NCI-H2196 treated with DMSO at 0.1 percent for 48 hours (cell line): ENCODE measurements around the gene SLC25A26.
"Not testable (repeated sequence)": the region's sequence is repeated elsewhere in the genome, so short reads cannot be mapped to it uniquely, and the experiment has no call there.

Source experiments
- DNase-seq: peaks from one replicate; lab custom pipeline; 2025; ENCODE audit not compliant: unreplicated experiment; lab: John Stamatoyannopoulos, UW

Gene SLC25A26

DNA sequence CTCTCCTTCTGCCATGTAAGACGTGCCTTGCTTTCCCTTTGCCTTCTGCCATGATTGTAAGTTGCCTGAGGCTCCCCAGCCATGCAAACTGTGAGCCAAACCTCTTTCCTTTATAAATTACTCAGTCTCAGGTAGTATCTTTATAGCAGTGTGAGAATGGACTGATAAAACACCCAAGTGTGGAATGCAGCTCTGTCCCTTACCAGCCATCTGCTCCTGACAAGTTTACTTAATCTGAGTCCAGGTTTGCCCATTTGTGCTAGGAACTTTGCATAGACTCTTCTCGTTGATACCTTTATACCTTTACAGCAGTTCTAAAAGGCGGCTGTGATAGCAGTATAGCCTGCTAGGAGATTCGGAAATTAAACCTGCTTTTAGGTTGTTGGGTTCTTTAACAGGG, 48.1 kb downstream of the SLC25A26 start:
- DNase-seq: no peak

DNA sequence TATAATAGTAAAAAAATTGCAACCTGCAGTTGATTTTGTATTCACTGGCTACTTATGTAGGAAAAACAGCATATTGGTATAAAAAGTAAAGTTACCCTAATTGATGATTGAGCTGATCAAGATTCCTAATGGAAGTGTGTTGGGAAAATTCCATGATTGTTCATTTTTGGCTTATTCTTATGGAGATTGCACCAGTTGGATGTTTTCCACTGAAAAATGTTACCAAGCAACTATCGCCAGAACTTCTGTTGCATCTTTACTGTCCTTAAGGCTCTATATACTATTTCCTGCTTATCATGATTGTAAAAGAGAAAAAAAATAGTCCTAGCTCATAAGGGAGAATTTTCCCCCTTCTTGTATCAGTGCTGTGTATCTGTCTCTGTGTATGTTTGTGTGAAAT, 48.6 kb downstream of the SLC25A26 start:
- DNase-seq: no peak

DNA sequence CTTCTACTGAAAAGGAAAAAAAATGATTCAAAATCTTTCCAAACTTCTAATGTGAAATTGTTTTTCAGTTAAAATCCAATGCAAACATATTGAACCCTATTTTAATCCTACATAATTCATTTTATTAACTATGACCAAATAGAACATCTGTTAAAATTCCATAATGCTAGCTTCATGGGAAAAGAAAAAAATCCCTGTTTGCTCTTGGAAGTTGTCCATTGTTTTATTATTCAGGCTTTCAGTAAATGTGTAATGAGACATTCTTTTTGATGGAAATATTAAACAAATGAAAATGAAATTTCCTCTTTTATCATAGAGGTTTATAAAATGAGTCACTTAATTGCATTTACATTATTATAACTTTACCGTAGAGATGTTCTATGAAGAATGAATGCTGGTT, 49.5 kb downstream of the SLC25A26 start:
- no peak for DNase-seq

DNA sequence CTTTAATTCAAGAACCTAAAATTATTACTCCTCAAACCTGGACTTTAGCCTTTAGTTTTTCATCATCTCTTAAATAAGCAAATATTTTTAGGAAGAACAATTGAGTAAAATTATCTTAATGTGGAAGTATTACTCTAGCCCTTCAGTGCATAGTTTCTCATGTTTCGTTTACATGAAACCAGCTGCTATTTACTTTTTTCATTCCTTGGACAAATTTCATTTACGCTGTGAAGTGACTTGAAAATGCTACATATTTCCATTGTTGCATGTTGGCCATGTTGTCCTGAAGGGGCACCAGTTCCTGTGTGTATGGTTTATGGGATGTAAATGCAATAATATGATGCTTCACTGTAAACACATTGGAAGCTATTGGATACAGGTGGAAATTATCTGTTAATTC, 49.9 kb downstream of the SLC25A26 start:
- DNase-seq: no peak

DNA sequence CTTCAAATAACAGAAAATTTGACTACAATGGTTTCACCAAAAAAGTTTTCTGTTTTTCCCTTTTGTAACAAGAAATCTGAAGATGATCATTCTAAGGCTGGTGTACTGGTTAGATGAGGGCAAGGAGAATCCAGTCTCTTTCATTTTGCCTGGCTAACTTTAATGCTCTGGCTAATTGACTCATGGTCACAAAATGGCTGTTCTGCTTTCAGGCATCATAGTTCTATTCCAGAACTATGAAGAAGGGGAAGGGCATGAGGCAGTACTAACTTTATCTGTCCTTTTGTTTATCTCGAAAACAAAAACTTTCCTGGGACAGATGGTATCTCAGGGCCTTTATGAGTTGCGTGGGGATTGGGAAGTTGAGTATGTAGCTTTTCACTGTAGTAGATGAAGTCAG, 50.4 kb downstream of the SLC25A26 start:
- DNase-seq: no peak

DNA sequence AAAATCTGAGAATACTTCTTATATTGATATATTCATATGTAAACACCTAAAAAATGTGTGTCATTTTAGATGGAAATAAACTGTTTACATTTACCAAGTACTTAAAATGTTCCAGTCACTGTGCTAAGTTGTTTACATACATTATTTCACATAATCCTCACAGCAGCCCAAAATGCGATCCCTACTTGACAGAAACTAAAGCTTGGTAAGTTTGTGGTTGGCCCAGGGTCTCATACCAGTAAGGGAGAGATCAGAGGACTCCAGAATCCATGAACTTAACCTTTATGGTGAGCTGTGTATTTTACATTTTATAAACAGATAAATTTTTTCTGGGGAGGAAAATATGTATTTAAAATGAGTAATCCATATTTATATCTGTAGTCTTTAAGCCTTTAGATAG, 51.2 kb downstream of the SLC25A26 start:
- no peak for DNase-seq

DNA sequence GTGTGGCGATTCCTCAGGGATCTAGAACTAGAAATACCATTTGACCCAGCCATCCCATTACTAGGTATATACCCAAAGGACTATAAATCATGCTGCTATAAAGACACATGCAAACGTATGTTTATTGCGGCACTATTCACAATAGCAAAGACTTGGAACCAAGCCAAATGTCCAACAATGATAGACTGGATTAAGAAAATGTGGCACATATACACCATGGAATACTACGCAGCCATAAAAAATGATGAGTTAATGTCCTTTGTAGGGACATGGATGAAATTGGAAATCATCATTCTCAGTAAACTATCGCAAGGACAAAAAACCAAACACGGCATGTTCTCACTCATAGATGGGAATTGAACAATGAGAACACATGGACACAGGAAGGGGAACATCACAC, 54.0 kb downstream of the SLC25A26 start:
- not testable (repeated sequence) for DNase-seq

DNA sequence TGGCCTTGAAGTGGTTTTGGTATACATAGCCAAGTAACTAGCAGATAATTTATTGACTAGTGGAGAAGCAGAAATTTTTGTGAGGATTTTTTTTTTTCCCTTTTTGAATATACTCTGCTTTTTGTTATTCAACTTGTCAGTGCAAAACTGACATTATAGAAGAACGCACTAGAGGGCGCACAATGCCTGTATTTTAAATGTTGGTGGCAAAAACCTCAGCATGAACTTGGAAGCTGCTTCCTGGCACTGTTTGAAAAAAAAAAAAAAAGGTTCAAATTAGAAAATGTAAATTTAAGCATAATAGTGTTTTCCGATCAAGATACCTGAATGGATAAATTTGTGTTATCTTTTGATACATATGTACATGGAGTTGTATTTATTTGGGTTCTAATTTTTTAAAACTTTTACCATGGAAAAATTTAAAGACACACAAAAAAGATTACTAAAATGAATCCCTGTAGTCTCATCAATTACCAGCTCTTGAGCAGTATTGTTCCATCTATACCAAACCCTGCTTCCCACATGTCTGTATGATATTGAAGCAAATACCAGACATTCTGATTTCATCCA, 56.0 kb downstream of the SLC25A26 start:
- DNase-seq: no peak

DNA sequence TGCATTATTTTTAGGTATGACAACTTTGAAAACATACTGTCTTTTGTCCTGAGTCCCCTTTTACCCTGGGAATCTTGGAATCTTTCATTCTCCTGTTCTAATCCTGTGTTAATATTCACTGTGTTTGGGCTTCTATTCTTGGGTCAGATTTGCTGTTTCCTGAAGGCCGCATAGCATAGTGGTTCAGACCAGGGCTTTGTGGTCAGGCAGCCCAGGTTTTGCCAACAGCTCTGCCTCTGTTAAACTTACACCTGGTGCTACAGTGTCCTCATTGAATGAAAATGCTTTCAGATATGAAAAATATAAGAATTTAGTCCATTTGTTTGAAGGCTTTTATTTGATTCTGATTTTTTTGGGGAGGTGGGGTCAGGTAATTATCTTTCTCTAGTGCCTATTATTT, 58.4 kb downstream of the SLC25A26 start:
- DNase-seq: no peak

DNA sequence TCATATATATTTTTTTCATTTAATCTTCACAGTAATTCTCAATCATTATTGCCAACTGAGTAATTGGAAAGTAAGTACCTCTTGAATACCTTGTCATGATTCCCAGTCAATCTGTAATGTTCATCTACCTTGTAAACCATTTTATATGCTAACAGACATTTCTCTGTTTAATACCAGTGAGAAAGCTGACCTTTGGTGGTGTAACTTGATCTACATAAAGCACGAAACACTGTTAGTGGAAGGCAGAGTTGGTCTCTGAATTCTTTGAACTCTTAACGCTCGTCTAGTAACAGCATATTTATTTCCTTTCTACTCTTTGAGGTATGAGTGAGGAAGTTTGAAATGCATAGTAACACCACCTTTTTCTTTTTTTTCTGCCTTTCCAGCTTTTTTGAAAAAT, 59.5 kb downstream of the SLC25A26 start:
- DNase-seq: no peak

DNA sequence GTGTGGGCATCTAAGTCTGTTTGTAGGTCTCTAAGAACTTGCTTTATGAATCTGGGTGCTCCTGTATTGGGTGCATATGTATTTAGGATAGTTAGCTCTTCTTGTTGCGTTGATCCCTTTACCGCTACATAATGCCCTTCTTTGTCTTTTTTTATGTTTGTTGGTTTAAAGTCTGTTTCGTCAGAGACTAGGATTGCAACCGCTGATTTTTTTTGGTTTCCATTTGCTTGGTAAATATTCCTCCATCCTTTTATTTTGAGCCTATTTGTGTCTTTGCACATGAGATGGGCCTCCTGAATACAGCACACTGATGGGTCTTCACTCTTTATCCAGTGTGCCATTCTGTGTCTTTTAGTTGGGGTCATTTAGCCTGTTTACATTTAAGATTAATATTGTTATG, 71.1 kb downstream of the SLC25A26 start:
- DNase-seq: not testable (repeated sequence)

DNA sequence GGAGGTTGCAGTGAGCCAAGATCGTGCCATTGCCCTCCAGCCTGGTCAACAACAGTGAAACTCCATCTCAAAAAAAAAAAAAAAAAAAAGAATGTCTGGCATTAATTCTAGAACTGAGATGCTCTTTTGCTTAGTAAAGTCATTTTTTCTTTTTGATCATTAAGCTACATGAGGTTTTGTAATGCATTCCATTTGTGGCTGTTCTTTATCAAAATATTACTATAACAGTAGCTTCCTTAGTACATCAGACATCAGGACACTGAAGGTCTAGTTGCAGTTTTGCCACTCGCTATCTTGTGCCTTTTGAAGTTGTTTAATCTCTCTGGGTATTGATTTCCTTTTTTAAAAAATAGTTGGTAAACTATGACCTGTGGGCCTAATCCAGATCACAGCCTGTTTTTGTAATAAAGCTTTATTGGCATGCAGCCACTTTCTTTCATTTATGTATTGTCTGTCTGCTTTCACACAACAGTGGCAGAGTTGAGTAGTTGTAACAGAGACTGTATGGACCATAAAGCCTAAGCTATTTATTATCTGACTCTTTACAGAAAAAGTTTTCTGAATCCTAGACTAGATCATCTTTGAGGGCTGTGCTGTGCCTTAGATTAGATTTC, 76.6 kb downstream of the SLC25A26 start:
- DNase-seq: no peak

DNA sequence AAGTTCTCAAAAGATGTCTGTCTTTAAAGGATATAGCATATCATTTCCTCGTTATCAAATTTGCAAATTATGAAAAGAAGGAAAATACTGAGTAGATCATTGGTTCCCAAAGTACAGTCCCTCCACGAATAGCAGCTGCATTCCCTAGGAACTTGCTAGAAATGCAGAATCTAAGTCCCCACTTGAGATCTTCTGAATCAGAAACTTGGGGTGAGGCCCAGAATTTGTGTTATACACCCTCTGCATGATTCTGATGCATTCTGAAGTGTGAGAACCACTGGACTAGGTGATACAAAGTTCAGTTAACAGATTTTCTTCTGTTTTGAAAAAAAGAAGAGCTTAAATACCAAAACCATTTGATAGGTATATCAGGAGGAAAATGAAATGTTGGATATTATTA, 77.1 kb downstream of the SLC25A26 start:
- no peak for DNase-seq

DNA sequence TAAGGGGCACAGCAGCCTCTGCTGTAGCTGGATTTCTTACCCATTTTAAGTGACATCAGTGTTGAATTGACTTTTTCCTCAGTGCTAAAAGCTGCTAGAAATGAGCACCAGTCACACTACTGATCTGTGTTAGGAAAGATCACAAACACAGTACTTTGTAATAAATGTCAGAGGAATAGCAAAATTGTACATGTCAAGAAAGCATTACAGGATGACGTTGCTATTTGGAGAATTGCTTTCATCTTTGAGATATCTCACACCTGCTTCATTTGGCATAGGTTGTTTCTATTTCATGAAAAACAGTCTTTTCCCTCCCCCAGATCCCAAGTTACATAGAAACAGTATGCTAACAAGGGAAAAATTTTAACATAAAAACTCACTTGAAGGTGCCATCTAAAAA, 77.8 kb downstream of the SLC25A26 start:
- no peak for DNase-seq

DNA sequence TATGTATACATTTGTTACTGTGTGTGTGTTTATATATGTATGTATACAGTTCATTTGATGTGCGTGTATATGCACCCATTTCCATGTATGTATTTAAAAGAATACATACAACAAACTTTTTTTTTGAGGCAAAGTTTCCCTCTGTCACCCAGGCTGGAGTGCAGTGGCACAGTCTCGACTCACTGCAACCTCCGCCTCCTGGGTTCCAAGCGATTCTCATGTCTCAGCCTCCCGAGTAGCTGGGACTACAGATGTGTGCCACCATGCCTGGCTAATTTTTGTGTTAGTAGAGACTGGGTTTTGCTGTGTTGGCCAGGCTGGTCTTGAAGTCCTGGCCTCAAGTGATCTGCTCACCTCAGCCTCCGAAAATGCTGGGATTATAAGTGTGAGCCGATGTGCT, 78.3 kb downstream of the SLC25A26 start:
- not testable (repeated sequence) for DNase-seq

DNA sequence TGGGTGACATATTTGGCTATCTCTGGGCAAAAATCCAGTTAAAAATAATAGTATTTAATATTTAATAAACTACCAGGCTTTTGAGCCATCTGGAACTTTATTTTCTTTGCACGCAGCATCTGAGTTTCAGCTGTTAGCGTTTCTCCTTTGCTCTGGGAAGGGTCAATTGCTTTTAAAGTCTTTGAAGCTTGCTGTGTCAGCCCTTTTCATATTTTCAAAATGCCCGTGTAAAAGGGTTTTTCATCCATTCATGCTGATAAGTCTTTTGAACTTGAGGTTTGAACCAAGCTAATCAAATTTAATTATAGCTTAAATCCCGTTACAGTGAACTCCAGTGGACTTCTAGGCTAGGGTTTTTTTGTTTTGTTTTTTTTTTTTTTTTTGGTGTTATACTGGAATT, 79.1 kb downstream of the SLC25A26 start:
- no peak for DNase-seq

DNA sequence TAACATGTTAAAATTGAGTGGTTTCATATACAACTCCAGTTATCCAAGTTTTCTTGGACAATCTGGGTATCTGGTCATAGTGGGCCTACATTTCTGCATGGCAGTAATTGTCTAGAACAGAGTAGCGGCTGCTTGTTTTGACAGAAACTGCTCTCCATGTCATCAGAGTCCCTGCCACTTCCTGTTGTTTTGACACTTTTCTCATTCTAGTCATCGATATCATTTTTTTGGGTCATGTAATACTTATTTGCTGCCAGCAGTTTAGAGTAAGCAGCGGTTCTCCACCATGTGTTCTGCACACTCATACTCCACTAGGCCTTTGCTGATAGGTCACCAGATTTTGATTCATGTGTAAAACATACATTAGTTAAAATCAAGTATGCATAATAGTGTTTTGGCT, 81.5 kb downstream of the SLC25A26 start:
- no peak for DNase-seq

DNA sequence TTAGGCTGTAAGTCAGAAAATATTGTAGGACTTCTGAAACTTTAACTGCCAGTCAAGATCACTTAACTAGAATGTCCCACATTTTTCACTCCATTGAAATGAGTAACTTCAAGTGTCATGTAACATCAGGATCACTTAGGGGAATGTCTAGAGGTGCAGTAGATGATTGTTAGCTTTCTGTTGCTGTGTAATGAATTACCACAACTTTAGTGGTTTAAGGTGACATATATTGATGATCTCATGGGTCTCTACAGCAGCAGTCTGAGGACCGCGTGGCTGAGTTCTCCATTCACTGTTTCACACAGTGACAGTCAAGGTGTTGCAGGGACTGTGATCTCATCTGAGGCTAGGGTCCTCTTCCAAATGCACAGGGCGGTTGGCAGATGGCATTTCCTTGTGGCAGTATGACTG, 82.7 kb downstream of the SLC25A26 start:
- DNase-seq: no peak

DNA sequence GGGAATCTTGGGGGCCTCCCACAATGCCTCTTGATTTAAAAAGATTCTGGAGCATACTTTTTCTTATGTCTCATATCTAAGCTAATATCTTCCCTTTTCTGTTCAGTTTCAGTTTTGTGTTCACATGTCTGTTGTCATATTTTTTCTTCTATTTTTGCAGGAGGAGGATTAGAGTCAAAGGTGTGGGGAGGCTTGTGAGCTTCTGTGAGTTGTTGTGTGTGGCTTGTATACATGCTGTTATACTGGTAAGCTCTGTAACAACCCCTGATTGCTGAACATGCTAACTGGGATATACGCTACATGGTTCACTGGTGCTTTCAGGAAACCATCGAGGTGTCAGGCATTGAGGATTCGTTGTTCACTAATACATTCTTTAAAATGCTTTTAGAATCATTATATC, 83.5 kb downstream of the SLC25A26 start:
- DNase-seq: no peak

DNA sequence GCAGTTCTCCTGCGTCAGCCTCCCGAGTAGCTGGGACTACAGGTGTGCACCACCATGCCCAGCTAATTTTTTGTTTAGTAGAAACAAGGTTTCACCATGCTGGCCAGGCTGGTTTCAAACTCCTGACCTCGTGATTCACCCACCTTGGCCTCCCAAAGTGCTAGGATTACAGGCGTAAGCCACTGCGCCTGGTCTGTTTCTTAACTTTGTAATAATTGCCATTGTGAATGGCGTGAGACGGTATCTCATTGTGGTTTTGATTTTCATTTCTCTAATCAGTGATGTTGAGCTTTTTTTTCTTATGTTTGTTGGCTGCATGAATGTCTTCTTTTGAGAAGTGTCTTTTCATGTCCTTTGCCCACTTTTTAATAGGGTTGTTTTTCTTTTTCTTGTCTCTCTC, 85.3 kb downstream of the SLC25A26 start:
- DNase-seq: not testable (repeated sequence)

DNA sequence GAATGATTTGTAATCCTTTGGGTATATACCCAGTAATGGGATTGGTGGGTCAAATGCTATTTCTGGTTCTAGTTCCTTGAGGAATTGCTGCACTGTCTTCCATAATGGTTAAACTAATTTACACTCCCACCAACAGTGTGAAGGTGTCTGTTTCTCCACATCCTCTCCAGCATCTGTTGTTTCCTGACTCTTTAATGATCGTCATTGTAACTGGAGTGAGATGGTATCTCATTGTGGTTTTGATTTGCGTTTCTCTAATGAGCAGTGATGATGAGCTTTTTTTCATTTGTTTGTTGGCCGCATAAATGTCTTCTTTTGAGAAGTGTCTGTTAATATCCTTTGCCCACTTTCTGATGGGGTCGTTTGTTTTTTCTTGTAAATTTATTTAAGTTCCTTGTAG, 86.2 kb downstream of the SLC25A26 start:
- not testable (repeated sequence) for DNase-seq

DNA sequence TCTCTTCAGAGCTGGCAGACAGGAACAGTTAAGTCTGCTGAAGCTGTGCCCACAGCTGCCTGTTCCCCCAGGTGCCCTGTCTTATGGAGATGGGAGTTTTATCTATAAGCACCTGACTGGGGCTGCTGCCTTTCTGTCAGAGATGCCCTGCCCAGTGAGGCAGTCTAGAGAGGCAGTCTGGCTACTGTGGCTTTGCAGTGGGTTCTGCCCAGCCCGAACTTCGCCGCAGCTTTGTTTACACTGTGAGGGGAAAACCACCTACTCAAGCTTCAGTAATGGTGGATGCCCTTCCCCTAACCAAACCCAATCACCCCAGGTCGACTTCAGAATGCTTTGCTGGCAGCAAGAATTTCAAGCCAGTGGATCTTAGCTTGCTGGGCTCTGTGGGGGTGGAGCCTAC, 91.2 kb downstream of the SLC25A26 start:
- DNase-seq: no peak

DNA sequence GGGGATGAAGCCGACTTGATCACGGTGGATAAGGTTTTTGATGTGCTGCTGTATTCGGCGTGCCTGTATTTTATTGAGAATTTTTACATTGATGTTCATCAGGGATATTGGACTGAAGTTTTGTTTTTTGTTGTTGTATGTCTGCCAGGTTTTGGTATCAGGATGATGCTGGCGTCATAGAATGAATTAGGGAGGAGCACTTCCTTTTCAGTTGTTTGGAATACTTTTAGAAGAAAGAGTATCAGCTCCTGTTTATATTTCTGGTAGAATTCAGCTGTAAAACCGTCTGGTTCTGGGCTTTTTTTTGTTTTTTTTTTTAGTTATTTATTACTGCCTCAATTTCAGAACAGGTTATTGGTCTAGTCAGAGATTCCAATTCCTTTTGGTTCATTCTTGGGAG, 93.7 kb downstream of the SLC25A26 start:
- DNase-seq: no peak
